NCI-H748 treated with DMSO at 0.1 percent for 48 hours (cell line): ENCODE data around the gene ARF6.
"Not testable (repeated sequence)": the region's sequence is repeated elsewhere in the genome, so short reads cannot be mapped to it uniquely, and the experiment has no call there.

Experiments used
- DNase-seq: peaks from one replicate; lab custom pipeline; 2025; lab: John Stamatoyannopoulos, UW

ARF6 gene

GRCh38 chr14:49892636-49893308 is at the start of gene ARF6:
TSS of gene ARF6 (plus strand) at chr14:49893082. CDS start at chr14:49893737, 655 bp downstream.
- DNase-seq = peak; percentile 84

- DNase-seq = peak; percentile 16
These were observed 43.6 kb upstream of the ARF6 start for GRCh38 chr14:49849213-49849847.

GRCh38 chr14:49851813-49852212 is 41.1 kb upstream of the ARF6 start:
- DNase-seq = no peak

DNA sequence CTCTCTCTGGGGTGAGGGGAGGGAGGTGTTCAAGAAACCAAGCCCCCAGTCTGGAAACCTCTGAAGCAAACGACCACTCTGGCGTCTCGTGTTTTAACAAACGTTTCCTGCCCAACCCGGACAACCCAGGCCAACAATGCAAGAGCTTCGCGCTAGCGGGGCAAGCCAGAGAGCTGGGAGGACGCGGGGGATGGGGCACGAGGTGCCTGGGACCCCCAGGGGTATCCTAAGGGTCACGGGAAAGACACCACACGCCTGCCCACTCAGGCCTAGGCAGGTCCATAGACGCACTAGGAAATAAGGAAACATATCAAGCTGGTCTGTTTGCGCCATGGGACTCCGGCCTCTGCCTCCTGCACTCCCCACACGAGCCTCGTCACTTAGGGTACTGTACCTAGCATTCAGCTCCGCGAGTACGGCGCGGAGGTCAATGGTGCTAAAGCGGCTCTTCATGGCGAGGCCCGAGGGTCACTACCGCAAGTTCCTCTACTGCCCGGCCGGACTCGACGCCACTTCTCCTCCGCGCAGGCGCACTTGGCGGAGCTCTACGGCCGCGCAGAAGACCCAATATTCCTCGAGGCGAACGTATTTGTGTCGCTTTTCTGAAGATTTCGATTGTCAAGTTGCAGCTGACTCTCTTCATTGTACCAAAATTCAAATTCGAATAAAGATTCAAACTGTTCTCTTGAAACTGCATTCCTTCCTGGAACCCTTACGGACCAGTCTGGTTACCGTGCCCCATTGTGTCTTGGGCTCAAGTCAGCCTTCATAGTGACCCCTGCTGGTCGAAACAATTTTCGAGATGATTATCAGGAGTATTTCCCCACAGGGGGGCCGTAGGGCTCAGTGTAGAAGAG is 40.4 kb upstream of the ARF6 start, which contains the start of gene NEMF:
NEMF (minus strand) TSS at position 488 of the 857 bp plus-strand sequence; CDS start at position 453, 35 bp downstream.
- DNase-seq = peak; percentile 90

GRCh38 chr14:49853158-49853477 is 39.8 kb upstream of the ARF6 start:
- no peak for DNase-seq

GRCh38 chr14:49853572-49854375 is 39.1 kb upstream of the ARF6 start:
- DNase-seq = peak; percentile 39

GRCh38 chr14:49857427-49858003 is 35.4 kb upstream of the ARF6 start:
- DNase-seq = no peak

- no peak for DNase-seq
These were observed 34.5 kb upstream of the ARF6 start for GRCh38 chr14:49858383-49858782.

DNA sequence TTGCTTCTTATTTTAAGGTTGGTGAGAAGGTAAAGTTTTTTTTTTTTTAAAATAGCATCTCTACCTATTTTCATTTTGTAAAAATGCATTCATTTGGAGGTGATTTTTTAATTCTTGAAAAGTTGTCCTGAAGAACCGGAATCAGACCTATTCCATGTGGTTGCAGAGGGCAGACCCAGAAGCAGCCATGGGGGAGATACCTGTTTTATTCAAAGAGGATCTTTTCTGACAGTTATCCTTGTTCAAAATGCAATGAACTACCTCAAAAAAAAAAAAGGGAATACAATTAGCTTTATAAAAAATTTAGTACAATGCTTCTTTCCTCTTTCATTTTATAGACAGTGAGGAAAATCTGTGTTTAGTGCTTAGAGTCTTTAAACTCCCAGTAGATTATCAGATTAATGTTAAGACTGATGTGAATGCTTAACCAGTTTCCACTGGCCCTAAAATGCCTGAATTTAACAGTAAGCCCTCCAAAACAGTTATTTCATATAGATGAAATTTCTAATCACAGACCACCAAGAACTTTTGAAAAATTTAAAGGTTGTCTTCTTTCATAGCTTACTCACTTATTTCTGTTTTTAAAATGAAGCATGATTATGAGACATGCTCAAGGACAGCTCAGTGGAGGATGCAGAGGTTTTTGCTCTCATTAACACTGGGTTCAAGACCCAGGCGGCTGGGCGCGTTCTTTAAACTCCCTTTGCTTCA is 31.7 kb upstream of the ARF6 start:
- no peak for DNase-seq

DNA sequence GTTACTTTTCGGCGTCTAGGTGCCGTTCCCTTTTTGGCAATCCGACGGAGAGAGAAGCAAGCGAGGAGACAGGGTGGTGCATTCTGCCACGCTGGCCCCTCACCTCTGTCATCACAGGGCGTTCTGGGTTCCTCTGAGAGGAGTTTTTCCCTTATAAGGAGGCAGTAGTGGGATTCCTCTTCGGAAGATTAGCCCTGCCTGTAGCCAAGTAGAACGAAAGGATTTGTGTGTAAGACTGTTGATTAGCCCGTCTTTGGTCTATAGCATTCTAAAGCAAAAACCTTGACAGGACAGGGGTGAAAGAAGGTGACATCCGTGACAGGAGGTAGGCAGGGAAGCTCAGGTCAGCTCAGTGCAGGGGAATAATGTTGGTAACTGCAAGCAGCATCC is 31.2 kb upstream of the ARF6 start:
- DNase-seq = peak; percentile 30

DNA sequence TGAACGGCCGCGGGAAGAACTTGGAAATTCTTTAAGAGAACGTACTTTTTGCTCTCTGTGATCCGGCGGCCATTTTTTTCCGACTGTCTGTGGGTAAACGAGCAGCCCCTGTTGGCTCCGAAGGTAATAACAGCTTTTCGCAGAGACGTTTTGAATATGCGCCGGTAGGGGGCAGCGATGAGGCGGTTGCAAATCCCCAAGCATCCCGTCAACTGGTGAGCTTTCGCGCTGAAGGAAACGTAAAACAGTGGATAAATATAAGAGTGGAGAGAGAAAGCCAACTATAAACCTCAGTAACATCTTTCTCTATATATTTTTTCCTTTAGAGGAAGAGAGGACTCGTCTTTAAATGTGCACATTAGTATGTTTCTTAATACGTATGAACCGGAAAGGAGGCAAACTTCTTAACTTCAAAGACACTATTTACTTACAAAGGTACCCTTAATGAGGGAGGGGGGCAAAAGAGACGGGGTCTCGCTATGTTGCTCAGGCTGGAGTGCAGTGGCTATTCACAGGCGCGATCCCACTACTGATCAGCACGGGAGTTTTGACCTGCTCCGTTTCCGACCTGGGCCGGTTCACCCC is 30.7 kb upstream of the ARF6 start:
- peak; percentile 85 for DNase-seq

GRCh38 chr14:49863487-49864281 is 29.2 kb upstream of the ARF6 start:
- DNase-seq = no peak

DNA sequence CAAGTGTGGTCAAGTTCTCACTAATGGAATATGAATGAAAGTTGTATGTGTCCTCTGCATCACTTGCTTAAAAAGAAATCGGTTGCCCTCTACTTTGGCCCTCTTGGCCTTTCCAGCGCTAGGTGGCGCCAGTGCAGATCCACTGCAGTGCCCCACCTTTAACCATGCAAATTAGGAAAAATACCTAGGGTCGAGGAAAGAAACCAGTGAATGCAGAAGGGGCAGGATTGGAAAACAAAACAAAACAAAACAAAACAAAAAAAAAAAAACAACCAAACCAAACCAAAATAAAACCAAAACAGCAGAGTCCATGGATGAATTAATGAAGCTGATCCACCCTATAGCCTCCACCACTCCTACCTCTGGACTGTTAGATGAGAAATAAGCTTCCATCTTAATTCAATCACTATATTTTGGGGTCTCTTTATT is 27.4 kb upstream of the ARF6 start:
- peak; percentile 62 for DNase-seq

DNA sequence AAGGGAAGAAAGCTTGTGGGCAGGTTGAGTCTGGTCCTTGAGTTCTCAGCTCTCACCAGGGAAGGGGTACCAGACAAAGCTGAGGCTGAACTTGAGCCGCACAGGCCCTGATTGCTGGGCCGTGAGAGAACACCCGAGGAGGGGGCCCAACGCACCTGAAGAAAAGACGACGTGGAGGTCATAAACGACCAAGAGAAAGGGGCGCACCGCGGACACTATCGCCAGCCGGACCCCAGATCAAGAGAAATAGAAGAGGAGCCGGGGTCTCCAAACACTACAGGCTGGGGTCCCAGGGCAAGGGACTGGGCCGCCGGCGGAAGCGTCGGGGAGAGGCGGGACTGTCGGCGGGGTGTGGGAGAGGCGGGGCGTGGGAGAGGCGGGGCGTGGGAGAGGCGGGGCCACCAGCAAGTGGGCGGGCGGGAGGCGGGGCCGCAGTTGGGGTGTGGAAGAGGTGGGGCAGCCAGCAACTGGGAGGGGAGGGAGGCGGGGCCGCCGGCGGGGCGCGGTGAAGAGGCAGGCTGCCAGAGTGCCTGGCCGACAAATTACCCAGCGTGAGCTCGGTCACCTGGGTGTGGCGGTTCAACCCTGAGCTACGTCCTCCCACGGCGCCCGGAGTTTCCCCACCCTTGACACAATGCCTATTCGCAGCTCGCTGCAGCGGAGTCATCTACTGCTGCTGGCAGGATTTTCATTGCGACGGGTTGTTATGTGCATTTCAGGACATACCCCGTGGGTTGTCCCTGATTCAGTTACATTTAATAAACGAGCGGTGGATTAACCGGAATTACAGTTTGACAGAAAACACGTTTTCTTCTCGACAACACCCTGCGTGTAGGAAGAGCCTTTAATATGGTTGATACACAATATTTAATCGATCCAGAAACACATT is 24.8 kb upstream of the ARF6 start:
- DNase-seq = peak; percentile 88

DNA sequence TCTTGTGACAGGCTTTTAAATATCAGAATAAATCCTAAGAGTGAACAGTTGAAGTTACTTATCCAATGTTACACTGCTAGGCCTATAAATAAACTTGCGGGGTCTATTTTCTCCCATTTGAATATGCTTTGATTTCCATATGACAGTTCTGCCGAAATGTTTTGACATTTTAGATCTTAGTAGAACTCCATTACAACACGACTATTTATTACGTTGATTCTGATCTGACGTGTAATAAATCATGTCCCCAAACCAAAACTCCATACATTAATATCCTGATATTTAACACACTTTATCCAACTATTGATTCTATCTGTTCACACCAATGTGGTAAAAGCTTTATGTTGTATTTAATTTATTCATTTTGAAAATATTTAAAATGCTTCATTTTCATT is 24.2 kb upstream of the ARF6 start:
- no peak for DNase-seq

DNA sequence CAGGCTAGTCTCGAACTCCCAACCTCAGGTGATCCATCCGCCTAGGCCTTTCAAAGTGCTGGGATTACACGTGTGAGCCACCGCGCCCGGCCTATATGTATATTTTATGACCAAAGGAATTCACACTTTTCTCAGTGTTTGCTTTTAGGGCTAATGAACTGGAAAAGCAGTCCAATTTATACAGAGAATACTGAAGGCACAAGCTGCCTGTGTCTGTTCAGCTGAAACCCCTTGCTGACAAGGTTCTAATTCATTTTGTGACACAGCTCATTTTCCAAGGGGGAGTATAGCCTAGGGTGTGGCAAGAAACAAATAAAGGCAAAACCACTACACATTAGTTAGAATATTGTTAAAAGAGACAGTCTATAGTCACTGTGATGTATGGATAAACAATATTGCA is 22.0 kb upstream of the ARF6 start:
- no peak for DNase-seq

GRCh38 chr14:49873548-49873947 is 19.3 kb upstream of the ARF6 start:
- not testable (repeated sequence) for DNase-seq

DNA sequence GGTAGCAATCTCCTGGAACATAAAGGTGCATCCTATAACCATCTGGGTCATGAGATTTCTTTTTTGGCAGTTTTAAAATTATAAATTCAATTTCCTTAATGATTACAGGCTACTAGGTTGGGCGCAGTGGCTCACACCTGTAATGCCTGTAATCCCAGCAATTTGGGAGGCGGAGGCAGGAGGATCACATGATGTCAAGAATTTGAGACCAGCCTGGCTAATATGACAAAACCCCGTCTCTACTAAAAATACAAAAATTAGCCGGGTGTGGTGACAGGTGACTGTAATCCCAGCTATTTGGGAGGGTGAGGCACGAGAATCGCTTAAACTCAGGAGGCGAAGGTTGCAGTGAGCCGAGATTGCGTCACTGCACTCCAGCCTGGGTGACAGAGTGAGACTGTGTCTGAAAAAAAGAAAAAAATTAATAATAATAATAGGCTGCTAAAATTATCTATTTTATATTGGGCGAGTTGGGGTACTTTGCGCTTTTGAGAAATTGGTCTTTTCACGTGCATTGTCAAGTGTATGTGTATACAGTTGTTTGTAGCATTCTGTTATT is 17.2 kb upstream of the ARF6 start:
- DNase-seq = no peak
